PC-9 (cell line): ENCODE measurements around the gene ZNF273. TPM values are rescaled to one million over a fixed set of nuclear protein-coding genes. Genes with fewer than 3 reads are reported as not detected.

ENCODE experiments used
- BruUV-seq: library from RNA; stranded (reverse); fragments of 400-500 nt; replicated peaks from 2 replicates; lab custom pipeline; 2021; lab: Mats Ljungman, UMichigan
- CTCF ChIA-PET: fragments of 300-600 bp; sonication (Branson Sonifier 250); formaldehyde crosslinking; loops from one replicate; lab custom pipeline; 2022; ENCODE audit warnings: antibody characterized with exemption; lab: Charles Lee
- POLR2A ChIA-PET: fragments of 300-600 bp; sonication (Branson Sonifier 250); formaldehyde crosslinking; loops from one replicate; lab custom pipeline; 2022; ENCODE audit warnings: antibody characterized with exemption; ENCODE audit not compliant: unreplicated experiment; lab: Charles Lee
- DNase-seq, 2 experiments: peaks; one replicate each; pipeline versions ENCODE4 v3.0.0 to v3.0.0-alpha.2; 2015 to 2022; ENCODE audit warnings: mixed read lengths in 1 of 2
- H2AFZ ChIP-seq: fragments of 200-600 bp; sonication (generic); 2 replicates; pipeline ENCODE4 v1.8.1; 2017; ENCODE audit warnings: antibody characterized with exemption
- H3F3A ChIP-seq: fragments of 200-600 bp; sonication (generic); 2 replicates; pipeline ENCODE4 v1.8.1; 2017; ENCODE audit warnings: antibody characterized with exemption, mild to moderate bottlenecking, low read depth; ENCODE audit not compliant: insufficient read depth
- H3K27ac ChIP-seq: fragments of 200-600 bp; sonication (generic); 2 replicates; pipeline ENCODE4 v1.6.1; 2016; ENCODE audit warnings: mixed run types
- H3K27me3 ChIP-seq: fragments of 200-600 bp; sonication (generic); 2 replicates; pipeline ENCODE4 v1.6.1; 2016; ENCODE audit warnings: low read depth, mixed run types; ENCODE audit not compliant: insufficient read depth
- H3K36me3 ChIP-seq: fragments of 200-600 bp; sonication (generic); 2 replicates; pipeline ENCODE4 v1.6.1; 2016; ENCODE audit warnings: low read depth, mixed run types
- H3K4me1 ChIP-seq: fragments of 200-600 bp; sonication (generic); replicated peaks from 2 replicates; pipeline ENCODE4 v1.6.1; 2016; ENCODE audit warnings: mixed run types; ENCODE audit not compliant: insufficient read depth
- H3K4me2 ChIP-seq: fragments of 200-600 bp; sonication (generic); 2 replicates; pipeline ENCODE4 v1.6.1; 2017; ENCODE audit warnings: mixed run types
- H3K4me3 ChIP-seq: fragments of 200-600 bp; sonication (generic); 2 replicates; pipeline ENCODE4 v1.6.1; 2016; ENCODE audit warnings: mixed run types
- H3K79me2 ChIP-seq: fragments of 200-600 bp; sonication (generic); 2 replicates; pipeline ENCODE4 v1.6.1; 2017; ENCODE audit warnings: low read depth, mixed run types
- H3K9me2 ChIP-seq: fragments of 200-600 bp; sonication (generic); 2 replicates; pipeline ENCODE4 v1.8.1; 2017; ENCODE audit warnings: mild to moderate bottlenecking; ENCODE audit not compliant: insufficient read depth
- H3K9me3 ChIP-seq: fragments of 200-600 bp; sonication (generic); 2 replicates; pipeline ENCODE4 v1.8.1; 2016; ENCODE audit warnings: low read depth; ENCODE audit not compliant: insufficient read depth
- H4K20me1 ChIP-seq: fragments of 200-600 bp; sonication (generic); 2 replicates; pipeline ENCODE4 v1.8.1; 2017; ENCODE audit not compliant: insufficient read depth
- CTCF ChIP-seq: fragments of 200-600 bp; sonication (generic); conservative IDR thresholded peaks from 2 replicates; pipeline ENCODE4 v1.6.1; 2017; ENCODE audit warnings: mixed run types, antibody characterized with exemption, mild to moderate bottlenecking, moderate library complexity
- EZH2 ChIP-seq: fragments of 200-600 bp; sonication (generic); IDR thresholded peaks from 2 replicates; pipeline ENCODE4 v1.8.0; 2017; ENCODE audit warnings: antibody characterized with exemption, low read depth
- intact Hi-C: fragments of 100-400 bp; cut with micrococcal nuclease; formaldehyde crosslinking; loops from one replicate; pipeline ENCODE4 v1.10.0; 2022; ENCODE audit not compliant: unreplicated experiment
- total RNA-seq: library from RNA; stranded (reverse); gene quantifications from 2 replicates; pipeline ENCODE4 v1.2.3, GENCODE V29; 2021

Gene ZNF273
- total RNA-seq, 1 experiment from 2014 or later = 4.6 TPM

DNA sequence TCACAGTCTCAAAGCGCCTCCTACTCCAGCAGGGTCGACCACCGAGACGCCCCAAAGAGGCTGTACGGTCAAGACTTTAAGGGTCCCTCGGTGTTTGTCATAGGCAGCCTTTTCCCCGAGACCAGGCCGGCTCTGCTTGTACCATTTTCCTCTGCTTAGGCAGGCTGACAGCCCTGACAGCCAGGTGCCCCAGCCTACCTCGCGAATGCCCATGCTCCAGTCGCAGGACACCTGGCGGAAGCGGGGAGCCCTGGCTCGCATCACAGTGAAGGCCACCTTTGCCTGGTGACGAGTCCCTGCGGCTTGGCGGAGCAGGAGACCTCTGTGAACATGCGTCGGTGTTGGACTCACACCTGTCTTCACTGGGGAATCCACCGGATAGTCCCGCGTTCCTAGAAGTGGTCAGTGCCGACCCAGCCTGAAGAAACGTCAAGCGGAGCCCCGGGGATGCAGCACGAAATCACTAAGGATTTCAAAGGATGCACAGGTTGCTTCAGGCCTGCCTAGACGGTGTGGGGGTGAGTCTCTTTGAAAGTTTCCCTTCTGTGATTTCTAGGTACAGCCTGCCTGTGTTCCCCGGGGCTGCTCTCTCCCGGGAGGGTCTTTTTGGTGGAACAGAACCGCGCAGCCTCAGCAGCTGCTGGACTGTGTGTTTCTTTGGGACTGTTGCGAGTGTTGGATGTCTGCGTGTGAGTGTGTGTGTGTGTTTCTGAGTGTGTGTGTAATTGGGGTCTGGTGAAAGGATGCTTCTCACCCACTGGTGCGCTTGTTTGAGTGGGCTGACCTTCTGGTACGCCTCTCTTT is 30.5 kb upstream of the ZNF273 start:
- Histone ChIP-seq H3K27ac (no peak overlapping the region), H3K79me2 (no peaks in the 10 kb centered on the region), H4K20me1 (no peaks in the 10 kb centered on the region), H3F3A (no peaks in the 10 kb centered on the region), H3K9me2 (no peaks in the 10 kb centered on the region), H3K4me2 (no peak overlapping the region), H3K4me1 (no peaks in the 10 kb centered on the region), H3K4me3 (no peak overlapping the region), H3K9me3 (no peaks in the 10 kb centered on the region), H3K27me3 (peaks cover 99% of the 10 kb centered on the region), H3K36me3 (no peaks in the 10 kb centered on the region), H2AFZ (no peak overlapping the region)
- TF ChIP-seq CTCF = no peak
- TF ChIP-seq EZH2 = no peak
- BruUV-seq = no TSS peak
- ChIA-PET CTCF (no interaction called here), POLR2A (no interaction called here)
- intact Hi-C loops = no loop called here
- DNase-seq = no peak

DNA sequence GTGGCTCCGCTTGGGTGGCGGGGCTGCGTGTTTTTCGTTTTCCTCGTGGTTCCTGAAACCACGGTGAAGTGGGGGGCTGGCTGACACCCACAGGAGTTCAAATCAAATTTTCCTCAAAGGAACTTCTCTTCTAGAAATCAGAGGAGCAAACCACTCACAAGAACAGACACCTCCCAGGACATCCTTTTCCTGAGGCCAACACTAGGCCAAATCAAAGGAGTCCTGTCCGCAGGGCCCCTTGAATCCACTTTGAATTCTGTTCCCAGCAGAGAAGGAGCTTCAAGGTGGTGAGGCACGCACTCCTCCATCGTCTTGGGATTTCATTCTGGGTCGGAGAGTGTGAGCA is 29.9 kb upstream of the ZNF273 start:
- intact Hi-C loops = no loop called here
- DNase-seq = no peak
- no peaks in the 10 kb centered on the region for H3K9me3 ChIP-seq
- H4K20me1 ChIP-seq = no peaks in the 10 kb centered on the region
- no TSS peak for BruUV-seq
- ChIA-PET CTCF (no interaction called here), POLR2A (no interaction called here)
- H3K4me3 ChIP-seq = no peak overlapping the region
- no peaks in the 10 kb centered on the region for H3K9me2 ChIP-seq
- H3K27ac ChIP-seq = no peak overlapping the region
- TF ChIP-seq CTCF (no peak), EZH2 (no peak)
- peaks cover 94% of the 10 kb centered on the region for H3K27me3 ChIP-seq
- H3K4me2 ChIP-seq = no peak overlapping the region
- H3K36me3 ChIP-seq = no peaks in the 10 kb centered on the region
- H3F3A ChIP-seq = no peaks in the 10 kb centered on the region
- no peaks in the 10 kb centered on the region for H3K79me2 ChIP-seq
- no peak overlapping the region for H2AFZ ChIP-seq
- no peaks in the 10 kb centered on the region for H3K4me1 ChIP-seq

DNA sequence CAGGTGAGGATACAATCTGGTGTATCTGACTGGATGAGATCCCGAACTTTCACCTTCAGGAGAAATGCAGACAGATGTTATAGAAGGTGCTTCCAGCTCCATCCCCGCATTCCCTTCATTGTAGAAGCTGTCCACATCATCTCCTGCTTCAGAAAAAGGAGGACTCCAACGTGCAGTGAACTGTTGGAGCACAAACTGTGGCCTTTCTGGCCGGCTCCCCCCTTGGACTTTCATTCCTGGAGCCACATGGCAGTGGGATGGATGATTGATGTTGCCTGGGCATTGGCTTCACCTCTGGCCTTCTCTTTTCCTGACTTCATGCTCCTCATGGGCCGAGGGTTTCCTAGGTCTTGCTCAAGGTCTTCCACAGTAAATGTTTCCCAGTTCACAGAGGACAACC is 29.6 kb upstream of the ZNF273 start:
- H2AFZ ChIP-seq = no peak overlapping the region
- no TSS peak for BruUV-seq
- H3K4me3 ChIP-seq = no peak overlapping the region
- no peaks in the 10 kb centered on the region for H3K79me2 ChIP-seq
- H4K20me1 ChIP-seq = no peaks in the 10 kb centered on the region
- no peaks in the 10 kb centered on the region for H3K4me1 ChIP-seq
- H3K4me2 ChIP-seq = no peak overlapping the region
- no peak overlapping the region for H3K27ac ChIP-seq
- CTCF ChIA-PET = no interaction called here
- POLR2A ChIA-PET = no interaction called here
- H3K9me2 ChIP-seq = no peaks in the 10 kb centered on the region
- H3F3A ChIP-seq = no peaks in the 10 kb centered on the region
- H3K9me3 ChIP-seq = no peaks in the 10 kb centered on the region
- H3K27me3 ChIP-seq = peaks cover 90% of the 10 kb centered on the region
- TF ChIP-seq CTCF = no peak
- no peak for TF ChIP-seq EZH2
- no peak for DNase-seq
- H3K36me3 ChIP-seq = no peaks in the 10 kb centered on the region
- intact Hi-C loops = no loop called here
